Tibial nerve (tissue), 4 donors: ENCODE data around the gene PKNOX2. TPM values are rescaled to one million over a fixed set of nuclear protein-coding genes. Genes with fewer than 3 reads are reported as not detected.

ENCODE experiments used
- DNase-seq, 2 donors: peaks; one replicate each; pipeline ENCODE4 v3.0.0-alpha.2; 2019; ENCODE audit warnings: low spot score in 2 of 2
- H3K27ac ChIP-seq, 4 donors: fragments of 200-600 bp; sonication (generic) in 3 of 4; one replicate each; pipeline ENCODE4 v1.5.1; 2017 to 2019; ENCODE audit warnings: mild to moderate bottlenecking in 1 of 4
- H3K27me3 ChIP-seq, 2 donors: fragments of 200-600 bp; sonication (generic) in 1 of 2; one replicate each; pipeline versions ENCODE4 v1.5.1 to v1.6.0; 2017 to 2019
- H3K36me3 ChIP-seq, 3 donors: fragments of 200-600 bp; sonication (generic); one replicate each; pipeline ENCODE4 v1.5.1; 2018 to 2019
- H3K4me1 ChIP-seq, 4 donors: fragments of 200-600 bp; sonication (generic) in 3 of 4; one replicate each; pipeline ENCODE4 v1.5.1; 2017 to 2019
- H3K4me3 ChIP-seq, 4 donors: fragments of 200-600 bp; sonication (generic) in 3 of 4; one replicate each; pipeline ENCODE4 v1.5.1; 2017 to 2019; ENCODE audit warnings: mild to moderate bottlenecking in 1 of 4, moderate library complexity in 1 of 4
- H3K9me3 ChIP-seq, 4 donors: fragments of 200-600 bp; sonication (generic) in 3 of 4; one replicate each; pipeline ENCODE4 v1.5.1; 2017 to 2019
- CTCF ChIP-seq, 5 experiments: fragments of 200-600 bp in 3 of 5; fragments of 450-650 bp in 2 of 5; sonication (generic) in 3 of 5; IDR thresholded peaks; one replicate each; pipeline ENCODE4 v1.5.1; 2016 to 2019; ENCODE audit warnings: antibody characterized with exemption in 5 of 5, mild to moderate bottlenecking in 3 of 5, moderate library complexity in 2 of 5
- EP300 ChIP-seq, 2 donors: sonication (generic); formaldehyde crosslinking; IDR thresholded peaks; one replicate each; pipeline ENCODE4 v1.6.1; 2017; ENCODE audit warnings: antibody characterized with exemption in 2 of 2, mild to moderate bottlenecking in 1 of 2
- POLR2A ChIP-seq, 2 donors: fragments of 450-650 bp; IDR thresholded peaks; one replicate each; pipeline ENCODE4 v1.6.1; 2017; ENCODE audit warnings: antibody characterized with exemption in 2 of 2, mild to moderate bottlenecking in 2 of 2, moderate library complexity in 2 of 2
- WGBS, 2 donors: methylation state at CpG; one replicate each; pipeline ENCODE4 v1.1.5; 2018; 5-methylcytosine and 5-hydroxymethylcytosine counted together
- total RNA-seq, 4 donors: library from RNA; depleted of rRNA; stranded (reverse); fragments of >200 nt; gene quantifications; one replicate each; pipeline ENCODE4 v1.1.0, GENCODE V29; 2016

The PKNOX2 gene
- total RNA-seq, 4 donors from 2014 or later = 5.7 to 7.2 (median 6.4) TPM

GRCh38 chr11:125312812-125313211, 148.3 kb downstream of the PKNOX2 start:
- Histone ChIP-seq H3K4me1 (peaks cover 0 to 34% (median 10%) of the 10 kb centered on the region in 4 donors), H3K27ac (no peak overlapping the region), H3K36me3 (no peaks in the 10 kb centered on the region), H3K4me3 (no peak overlapping the region), H3K9me3 (no peaks in the 10 kb centered on the region), H3K27me3 (no peaks in the 10 kb centered on the region)
- WGBS, 2 donors = 81 to 90% methylated on average over 9 of the region's 9 CpGs
- DNase-seq = no peak
- TF ChIP-seq CTCF (IDR thresholded peaks at IDR 0.05) (no peak), EP300 (IDR thresholded peaks at IDR 0.05) (no peak), POLR2A (IDR thresholded peaks at IDR 0.05) (no peak)

GRCh38 chr11:125313271-125314219, 149.0 kb downstream of the PKNOX2 start:
- Histone ChIP-seq H3K27me3 (no peaks in the 10 kb centered on the region), H3K4me3 (no peak overlapping the region), H3K36me3 (no peaks in the 10 kb centered on the region), H3K9me3 (no peaks in the 10 kb centered on the region), H3K27ac (peak overlapping the region in 1 of 4 donors; percentile 66), H3K4me1 (peaks cover 0 to 34% (median 10%) of the 10 kb centered on the region in 4 donors)
- 61 to 64% methylated on average over 9 of the region's 9 CpGs for WGBS, 2 donors
- no peak for TF ChIP-seq CTCF (IDR thresholded peaks at IDR 0.05)
- no peak for TF ChIP-seq EP300 (IDR thresholded peaks at IDR 0.05)
- no peak for TF ChIP-seq POLR2A (IDR thresholded peaks at IDR 0.05)
- no peak for DNase-seq

GRCh38 chr11:125314276-125315078, 149.9 kb downstream of the PKNOX2 start:
- DNase-seq = no peak
- WGBS, 2 donors = 50 to 66% methylated on average over 13 to 16 of the region's 17 CpGs

GRCh38 chr11:125315079-125315740, 150.7 kb downstream of the PKNOX2 start:
- no peak for TF ChIP-seq POLR2A (IDR thresholded peaks at IDR 0.05)
- TF ChIP-seq EP300 (IDR thresholded peaks at IDR 0.05) = peak in 1 of 2 donors; percentile 36
- peak in 1 of 5 experiments; percentile 3 for TF ChIP-seq CTCF (IDR thresholded peaks at IDR 0.05)
- WGBS, 2 donors = 30 to 37% methylated on average over 7 of the region's 7 CpGs
- peak overlapping the region in 3 of 4 donors; percentile 10 to 74 (median 66) for H3K27ac ChIP-seq

More at GRCh38 chr11:125314276-125315078, 149.9 kb downstream of the PKNOX2 start:
- H3K36me3 ChIP-seq = no peaks in the 10 kb centered on the region
- H3K4me1 ChIP-seq = peaks cover 0 to 34% (median 10%) of the 10 kb centered on the region in 4 donors
- H3K27ac ChIP-seq = peak overlapping the region in 2 of 4 donors; percentile 66 to 74
- no peaks in the 10 kb centered on the region for H3K9me3 ChIP-seq
- H3K27me3 ChIP-seq = no peaks in the 10 kb centered on the region
- TF ChIP-seq EP300 (IDR thresholded peaks at IDR 0.05) (no peak), CTCF (IDR thresholded peaks at IDR 0.05) (peak in 1 of 5 experiments; percentile 5), POLR2A (IDR thresholded peaks at IDR 0.05) (no peak)
- H3K4me3 ChIP-seq = no peak overlapping the region

More at GRCh38 chr11:125315079-125315740, 150.7 kb downstream of the PKNOX2 start:
- H3K4me3 ChIP-seq = no peak overlapping the region
- peaks cover 0 to 34% (median 9%) of the 10 kb centered on the region in 4 donors for H3K4me1 ChIP-seq
- peak in 1 of 2 donors; percentile 29 for DNase-seq
- no peaks in the 10 kb centered on the region for H3K27me3 ChIP-seq
- no peaks in the 10 kb centered on the region for H3K9me3 ChIP-seq
- no peaks in the 10 kb centered on the region for H3K36me3 ChIP-seq
